ENCODE data around the gene LZIC.

Gene LZIC

DNA sequence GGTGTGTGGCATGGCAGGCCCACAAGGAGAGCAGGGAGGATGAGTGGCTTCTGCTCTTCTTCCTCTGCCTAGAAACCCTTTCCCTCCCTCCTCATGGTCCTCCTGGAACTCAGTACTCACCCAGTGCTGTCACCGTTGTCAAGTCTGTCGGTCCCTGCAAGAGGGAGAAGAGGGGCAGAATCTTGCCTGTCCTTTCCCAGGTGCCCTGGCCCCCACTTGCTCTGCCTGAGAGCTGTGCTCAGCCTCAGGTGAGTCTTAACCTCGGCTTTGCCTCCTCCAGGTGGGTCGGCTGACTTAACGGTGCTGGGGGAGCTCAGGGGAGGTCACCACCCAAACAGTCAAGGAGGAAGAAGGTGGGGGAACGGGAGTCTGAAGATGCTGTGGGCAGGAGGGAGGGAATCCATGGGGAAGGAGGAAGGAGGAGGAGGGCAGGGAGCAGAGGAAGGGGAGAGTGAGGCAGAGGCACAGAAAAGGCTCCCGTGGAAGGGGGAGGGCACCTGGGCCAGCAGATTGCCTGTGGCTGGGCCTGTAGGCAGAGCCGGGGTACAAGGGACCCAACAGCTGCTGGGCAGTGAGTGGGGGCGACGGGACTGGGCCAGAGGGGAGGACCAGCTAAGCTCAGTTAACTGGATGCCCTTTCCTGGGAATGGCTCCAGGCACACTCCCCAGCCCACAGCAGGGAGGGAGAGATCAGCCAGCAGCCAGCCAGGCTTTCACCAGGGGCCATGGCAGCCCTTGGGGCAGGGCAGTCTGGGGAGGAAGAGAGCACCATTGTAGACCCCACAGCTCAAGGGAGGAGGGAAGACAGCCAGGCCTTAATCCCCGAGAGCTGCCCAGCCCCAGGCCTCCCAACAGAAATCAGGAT is 59.4 kb downstream of the LZIC start:
- no peak for DNase-seq

DNA sequence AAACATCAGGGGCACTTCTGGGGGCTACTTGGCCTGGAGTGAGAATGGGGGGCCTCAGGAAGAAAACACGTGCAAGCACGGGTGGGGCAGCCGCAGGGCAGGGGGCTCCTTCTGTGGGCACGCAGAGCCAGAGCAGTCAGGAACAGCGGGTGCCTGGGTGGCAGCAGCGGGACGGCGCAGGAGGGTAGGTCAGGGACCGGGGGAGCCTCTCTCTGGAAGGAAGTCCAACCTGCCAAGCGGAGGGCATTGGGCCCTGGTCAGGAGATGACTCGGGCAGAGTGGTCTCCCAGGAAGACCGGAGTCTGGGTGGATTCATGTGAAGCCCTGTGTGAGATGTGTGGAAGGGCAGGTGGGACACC is 60.3 kb downstream of the LZIC start:
- DNase-seq: no peak

DNA sequence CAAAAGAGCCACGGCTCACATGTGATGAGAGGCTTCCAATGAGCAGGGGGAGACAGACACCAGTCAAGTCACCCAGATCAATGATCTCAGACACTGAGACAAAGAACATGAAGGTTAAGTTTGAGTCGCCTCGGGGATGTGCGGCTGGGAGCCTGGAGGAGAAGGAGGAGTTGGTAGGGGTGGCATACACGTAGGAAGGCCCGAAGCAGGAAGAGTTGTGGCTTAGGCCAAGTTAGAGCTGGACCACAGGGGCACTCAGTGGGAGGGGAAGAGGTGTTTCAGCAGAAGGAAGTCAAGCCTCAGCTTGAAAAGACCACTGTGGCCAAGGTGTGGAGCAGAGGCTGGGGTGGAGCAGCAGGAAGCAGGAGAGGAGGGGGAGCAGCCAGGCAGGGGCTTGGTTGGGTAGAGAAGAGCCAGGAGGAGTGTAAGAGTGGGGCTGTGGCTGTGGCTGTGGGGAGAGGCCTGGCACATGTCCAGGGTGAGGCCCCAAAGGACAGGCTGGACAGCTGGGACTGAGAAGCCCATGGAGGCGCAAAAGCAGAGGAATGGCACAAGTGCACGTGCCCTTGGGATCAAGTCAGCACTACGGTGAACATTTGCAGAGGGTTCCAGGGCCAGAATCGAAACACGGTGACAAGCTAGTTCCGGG is 60.8 kb downstream of the LZIC start:
- DNase-seq: no peak

DNA sequence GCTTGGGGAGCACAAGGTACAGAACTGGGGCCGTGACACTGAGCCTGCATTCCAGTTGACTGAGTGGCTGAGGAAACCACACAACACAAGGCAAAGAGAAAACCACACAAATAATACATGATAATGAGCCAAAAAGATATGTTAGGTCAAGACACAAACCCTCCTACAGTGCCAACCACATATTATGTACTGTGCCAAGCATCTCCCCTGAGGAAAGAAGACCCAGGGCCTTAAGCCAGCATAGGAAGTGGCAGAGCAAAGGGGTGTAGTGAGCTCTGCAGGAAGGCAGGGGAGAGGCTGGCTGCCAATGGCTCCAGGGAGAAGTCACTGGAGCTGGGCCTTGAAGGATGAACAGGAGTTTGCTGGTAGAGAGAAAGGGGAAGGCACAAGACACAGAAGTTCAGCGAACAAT is 61.3 kb downstream of the LZIC start:
- no peak for DNase-seq
